M059J (cell line): Measurements from ENCODE around the gene CCDC136. TPM values are rescaled to one million over a fixed set of nuclear protein-coding genes. Genes with fewer than 3 reads are reported as not detected.

Experiments used
- DNase-seq: peaks from one replicate; pipeline ENCODE4 v3.0.0-alpha.2; 2012; ENCODE audit warnings: low read depth
- total RNA-seq: library from RNA; depleted of rRNA; stranded (reverse); fragments of >200 nt; shearing (Covaris generic); gene quantifications from 2 replicates; pipeline ENCODE4 v1.2.3, GENCODE V29; 2014; rRNA removed

CCDC136 gene
- 0.74 and 5.7 TPM in 2 replicates for total RNA-seq

DNA sequence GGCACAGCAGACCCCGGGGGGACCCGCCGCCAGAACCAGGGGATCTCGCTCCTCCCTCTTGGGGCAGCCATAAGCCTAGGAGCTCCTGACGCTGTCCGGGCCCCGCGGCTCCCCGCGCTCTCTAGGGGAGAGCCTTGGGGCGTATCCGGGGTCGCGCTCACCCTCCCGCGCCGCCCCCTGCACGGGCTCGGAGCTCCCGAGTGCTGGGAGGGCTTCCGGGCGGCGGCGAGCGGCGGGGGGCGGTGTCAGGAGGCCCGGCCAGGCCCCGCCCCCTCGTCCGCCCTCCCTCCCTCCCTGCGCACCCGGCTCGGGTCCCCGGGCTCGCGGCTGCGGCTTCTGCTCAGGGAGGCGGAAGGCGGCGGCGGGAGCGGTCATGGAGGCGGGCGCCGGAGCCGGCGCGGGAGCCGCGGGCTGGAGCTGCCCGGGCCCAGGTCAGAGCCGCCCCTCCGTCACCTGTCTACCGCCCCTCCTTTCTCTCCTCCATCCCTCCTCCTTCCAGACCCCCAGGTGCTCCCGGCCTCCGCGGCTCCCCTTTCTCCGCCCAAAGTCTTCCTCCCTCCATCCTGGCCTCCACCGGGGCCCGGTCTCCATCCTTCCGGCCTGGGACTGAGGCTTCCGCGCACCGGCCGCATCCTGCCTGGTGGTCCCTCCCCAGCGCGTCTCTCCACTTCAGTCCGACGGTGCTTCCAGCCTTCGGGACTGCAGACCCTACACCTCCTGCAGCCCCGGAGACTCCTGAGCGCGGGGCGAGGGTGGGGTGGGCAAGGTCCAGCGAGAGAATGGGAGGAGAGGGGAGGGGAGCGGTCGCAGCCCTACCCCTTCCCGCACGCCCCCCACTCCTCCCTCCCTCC is at the start of gene CCDC136:
CCDC136 (plus strand) TSS at position 848 of the 851 bp plus-strand sequence. CDS start 444 bp downstream, outside the sequence.
- DNase-seq = peak; percentile 62

DNA sequence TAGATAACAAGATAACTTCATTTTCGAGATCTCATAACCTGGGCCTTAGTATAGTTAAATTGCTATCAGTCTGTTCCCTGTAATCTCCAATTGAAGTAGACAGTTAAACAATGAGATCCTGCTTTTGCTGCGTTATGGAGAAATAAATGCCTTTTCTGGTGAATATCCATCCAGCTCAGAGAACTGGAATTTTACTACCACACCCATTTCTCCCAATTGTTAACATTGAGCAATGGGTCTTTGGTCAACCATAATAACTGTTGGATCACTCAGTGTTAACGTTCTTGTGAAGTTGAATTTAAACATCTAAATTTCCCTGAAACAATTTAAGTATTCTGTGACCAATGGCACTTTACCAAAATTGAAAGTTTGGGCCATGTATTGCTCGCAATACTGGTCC is 49.6 kb upstream of the CCDC136 start:
- DNase-seq = peak; percentile 70

DNA sequence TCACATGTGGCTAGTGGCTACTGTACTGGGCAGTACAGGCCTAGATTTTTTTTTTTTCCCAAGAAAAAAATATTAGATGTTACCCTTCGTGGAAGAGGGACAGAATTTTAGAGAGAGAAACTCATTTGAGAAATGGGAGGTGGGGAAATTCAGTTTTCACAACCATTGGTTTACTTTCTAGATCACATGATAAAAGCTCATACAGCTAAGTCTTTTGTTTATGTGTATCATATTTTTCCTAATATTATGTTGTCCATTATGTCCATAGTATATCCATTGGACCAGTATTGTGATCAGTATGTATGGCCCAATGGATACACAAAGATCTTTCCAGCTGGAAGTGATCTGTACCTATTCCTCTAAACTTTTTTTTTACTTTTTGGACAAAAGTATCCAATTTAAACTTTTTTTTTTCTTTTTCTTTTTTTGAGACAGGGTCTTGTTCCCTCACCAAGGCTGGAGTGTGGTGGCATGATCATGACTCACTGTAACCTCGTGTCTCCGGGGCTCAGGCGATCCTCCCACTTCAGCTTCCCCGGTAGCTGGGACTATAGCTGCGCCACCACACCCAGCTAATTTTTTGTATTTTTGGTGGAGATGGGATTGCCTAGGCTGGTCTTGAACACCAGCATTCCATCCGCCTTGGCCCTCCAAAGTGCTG is 48.5 kb upstream of the CCDC136 start:
- DNase-seq = no peak

DNA sequence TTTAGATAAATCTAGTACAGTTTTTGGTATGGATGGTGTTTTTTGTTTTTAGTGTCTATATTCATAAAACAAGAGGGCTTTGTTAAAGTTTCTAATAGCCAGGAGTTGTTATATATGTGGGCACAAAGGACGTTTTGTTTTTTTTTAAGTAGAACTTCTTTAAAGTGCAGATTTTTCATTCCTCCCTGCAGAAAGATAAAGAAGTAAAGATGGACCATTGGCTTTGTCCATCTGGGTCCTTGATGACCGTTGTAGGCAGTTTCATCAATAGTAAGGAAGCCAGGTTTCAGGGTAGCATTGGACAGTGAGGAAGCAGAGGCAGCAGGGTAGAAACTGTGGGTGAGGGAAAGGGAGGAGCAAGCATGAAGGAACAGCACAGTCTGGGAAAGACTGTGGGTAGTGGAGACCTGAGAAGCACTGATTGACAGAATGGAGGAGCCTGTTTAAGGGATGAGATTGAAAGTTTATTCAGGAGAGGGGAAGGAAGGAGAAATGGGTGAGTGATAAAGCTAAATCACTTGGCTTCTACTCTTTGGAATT is 47.3 kb upstream of the CCDC136 start:
- no peak for DNase-seq

DNA sequence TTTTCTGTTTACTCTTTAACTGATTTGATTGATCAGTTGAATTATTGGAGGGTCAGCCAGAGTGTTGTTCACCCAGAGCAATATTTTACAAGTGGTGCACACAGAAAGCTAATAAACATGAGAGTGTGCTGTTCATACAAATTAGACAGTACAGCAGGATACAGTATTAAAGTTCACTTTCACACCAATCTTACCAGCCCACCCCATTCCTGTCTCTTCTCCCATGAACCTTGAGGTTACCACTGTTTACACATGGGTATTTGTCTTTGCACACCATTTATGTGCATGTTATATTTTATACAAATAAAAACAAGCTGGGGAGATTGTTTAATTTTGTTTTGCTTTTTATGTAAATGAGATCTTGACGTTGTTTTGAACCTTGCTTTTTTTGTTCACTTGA is 46.1 kb upstream of the CCDC136 start:
- no peak for DNase-seq

DNA sequence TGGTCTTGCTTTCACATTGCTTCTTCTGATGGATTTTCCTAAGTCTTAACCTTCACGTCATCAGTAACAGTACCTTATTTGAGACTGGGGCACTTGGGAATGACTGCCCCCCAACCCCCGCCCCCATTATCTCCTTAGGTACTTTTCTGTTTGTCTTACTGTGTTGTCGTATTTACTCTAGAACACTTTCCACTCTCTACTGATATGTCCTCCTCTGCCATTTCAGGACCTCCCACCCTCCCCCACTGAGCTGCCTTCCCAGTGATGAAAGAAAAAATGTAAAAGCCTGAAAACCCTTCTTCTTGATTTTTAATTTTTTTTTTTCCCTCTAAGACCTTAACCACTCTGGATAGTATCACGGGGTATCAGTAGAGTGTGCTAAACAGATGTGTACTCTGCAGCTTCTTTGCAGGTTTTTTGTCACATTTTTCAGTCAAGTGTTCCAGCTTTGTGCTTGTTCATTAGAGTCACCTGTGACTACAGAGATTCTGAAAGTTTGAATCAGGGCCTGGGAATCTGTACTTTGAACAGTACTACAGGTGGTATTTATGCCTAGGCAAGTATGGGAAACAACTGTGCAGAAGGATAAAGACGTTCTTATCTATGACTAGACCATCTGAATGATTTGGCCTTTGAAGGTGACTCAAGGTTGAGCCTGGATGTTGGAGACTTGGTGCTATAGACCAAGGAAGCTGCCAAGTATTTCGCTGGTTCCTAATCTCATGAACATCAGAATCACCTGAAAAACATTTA is 44.3 kb upstream of the CCDC136 start:
- DNase-seq = no peak

DNA sequence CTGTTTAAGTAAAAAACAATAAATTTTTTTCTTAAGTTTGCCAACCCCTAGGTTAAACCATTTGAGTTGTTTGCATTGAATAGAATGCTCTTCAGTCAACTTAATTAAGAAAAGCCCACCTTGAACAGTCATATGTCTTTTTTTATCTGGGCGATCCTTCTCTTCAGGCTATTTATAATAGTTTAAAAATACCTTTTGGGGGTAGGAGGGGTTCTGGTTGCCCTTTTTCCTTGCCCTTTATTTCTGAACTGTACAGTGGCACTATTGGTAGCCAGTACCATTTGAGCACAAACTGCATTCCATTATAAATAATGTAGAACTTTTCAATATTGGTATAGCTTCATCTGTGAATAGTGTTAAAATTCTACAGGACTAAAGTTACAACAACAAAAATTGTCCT is 39.5 kb upstream of the CCDC136 start:
- no peak for DNase-seq

DNA sequence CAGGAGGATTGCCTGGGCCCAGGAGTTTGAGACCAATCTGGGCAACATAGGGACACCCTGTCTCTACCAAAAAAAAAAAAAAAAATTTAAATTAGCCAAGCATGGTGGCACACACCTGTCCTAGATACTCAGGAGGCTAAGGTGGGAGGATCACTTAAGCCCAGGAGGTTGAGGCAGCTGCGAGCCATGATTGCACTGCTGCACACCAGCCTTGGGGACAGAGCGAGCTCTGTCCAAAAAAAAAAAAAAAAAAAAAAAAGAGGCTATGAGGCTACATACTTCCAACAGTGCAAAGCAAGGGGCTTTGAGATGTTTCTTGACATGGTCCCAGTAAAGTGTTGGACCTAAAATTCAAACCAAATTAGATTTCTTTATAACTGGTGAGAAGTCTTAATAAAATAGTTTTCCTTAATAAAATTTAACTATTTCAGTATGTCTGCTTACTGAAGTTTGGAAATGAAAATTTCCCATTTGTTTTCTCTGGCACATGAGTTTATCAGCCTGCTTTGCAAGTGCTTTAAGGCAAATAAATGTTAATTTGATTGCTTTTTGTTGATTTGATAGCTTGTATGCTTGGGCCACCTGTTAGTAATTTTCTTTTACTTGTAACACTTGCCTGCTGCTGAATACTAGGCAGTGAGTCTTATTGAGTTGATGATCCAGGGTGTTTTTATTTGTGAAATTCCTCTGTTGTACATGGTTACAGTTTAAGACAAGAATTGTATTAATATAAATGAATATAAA is 36.5 kb upstream of the CCDC136 start:
- no peak for DNase-seq

DNA sequence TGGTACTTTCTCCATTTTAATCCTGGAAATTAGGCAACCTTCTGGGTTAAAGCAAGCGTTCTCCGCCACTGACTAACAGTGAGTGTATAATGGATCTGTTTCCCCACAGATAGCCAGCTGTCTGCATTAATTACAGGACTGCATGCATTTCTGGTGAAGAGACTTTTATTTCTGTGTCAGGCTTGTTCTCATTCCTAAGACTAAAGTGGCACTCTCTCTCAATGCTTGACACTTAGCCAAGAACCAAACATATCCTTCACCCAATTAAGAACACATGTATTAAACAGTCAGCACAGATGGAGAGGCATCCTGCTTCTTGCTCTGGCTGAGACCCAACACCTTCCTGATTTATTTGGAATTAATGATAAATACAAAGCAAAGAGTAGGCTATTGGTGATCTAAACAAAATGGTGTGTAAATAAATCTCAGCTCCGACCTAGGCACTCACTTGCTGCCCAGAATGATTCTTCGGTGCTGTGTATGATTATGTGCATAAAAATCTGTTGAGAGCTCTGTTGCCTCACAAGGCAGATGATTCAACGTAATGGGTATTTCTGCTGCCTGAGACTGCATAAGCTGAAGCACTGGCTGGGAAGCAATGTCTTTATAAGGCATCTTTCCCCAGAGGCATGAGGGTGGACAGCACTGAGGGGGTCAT is 35.8 kb upstream of the CCDC136 start:
- DNase-seq = no peak

DNA sequence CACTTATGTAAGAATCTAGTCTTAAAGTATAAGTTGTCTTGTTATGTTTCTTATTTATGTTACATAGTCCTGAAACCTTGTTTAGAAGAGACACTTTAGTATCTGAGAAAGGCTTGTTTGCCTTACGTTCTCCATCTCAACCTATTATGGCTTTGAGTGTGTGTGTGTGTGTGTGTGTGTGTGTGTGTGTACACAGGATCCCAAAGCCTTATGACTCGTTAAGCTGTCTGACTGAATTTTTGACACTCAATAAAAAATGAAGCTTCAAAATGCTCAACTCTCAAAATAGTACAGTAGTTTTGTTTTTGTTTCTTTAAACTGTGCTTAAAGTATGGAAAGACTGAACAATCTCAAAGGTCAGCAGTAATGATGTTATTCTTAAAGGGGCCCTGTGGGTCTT is 34.6 kb upstream of the CCDC136 start:
- DNase-seq = no peak

DNA sequence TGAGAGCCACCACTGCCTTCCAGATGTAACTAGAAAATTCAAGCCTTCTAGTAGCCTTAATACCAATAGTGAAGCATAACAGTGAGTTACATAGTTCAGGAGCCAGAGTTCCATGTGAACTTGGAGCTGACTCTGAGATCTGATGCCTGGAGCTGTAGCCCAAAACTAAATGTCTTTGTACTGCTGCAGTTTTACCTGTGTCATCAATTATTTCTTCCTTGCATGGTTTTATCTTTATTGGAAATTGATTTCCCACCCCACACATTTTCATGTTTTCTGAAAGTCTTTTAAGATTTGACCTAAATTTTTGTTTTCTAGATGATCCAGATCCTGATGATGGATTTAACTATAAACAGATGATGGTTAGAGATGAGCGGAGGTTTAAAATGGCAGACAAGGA is 33.2 kb upstream of the CCDC136 start:
- no peak for DNase-seq

DNA sequence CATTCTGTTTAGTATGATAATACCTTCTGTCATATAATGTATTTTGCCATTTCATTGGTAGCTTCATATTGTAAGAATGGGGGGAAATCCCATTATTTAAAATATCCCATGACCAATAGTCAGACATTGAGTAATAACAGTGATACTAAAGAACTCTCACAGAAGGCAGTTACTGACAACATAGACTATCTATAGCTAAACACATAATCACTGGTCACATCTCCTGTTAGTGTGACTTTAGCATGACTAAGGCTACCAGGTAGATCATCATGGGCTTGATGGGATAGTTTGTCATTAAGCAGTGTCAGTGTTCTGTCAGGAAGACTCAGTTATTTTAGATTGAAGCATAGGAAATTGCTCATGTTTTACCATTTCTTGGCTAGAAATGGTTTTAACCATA is 32.5 kb upstream of the CCDC136 start:
- no peak for DNase-seq

DNA sequence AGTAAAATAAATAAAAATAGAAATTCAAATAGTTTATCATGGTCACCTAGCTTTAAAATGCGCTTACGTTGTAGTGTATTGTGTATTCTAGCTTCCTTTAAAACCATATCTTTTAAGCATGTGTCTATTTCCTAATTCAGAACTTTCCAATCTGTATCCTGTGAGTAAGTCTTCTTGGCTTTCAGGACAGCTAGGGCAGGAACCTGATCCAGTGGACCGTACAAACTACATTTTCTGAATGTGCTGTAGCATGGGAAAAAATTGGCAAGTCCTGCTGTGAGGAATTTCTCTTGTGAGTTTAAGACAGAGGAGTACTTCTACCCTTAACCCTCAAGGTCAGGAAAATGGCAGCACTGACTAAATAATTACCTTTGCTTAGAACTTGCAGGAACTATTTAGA is 28.2 kb upstream of the CCDC136 start:
- no peak for DNase-seq

DNA sequence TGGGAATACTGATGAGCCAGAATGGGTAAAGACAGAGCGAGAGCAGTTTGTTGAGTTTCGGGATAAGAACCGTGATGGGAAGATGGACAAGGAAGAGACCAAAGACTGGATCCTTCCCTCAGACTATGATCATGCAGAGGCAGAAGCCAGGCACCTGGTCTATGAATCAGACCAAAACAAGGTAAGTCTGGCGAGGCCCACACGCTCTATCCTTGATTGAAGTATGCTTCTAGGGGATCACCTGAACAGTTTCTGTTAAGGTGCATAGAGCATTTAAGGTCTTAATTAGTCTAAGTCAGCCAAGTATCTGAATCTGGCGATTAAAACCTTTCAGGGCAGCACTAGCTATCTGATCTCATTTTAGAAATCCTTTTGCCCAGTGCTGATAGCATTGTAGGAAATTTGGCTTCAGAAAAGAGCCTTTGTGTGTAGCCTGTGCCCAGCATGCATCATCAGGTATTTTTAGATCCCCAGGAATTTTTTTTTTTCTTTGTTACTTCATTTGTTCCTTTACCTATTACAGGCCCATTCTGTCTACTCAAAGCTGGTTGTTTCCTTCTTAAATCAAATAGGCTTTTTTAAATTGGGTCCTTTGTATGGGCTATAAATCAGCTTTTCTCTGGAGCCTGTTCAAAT is 24.2 kb upstream of the CCDC136 start:
- no peak for DNase-seq

DNA sequence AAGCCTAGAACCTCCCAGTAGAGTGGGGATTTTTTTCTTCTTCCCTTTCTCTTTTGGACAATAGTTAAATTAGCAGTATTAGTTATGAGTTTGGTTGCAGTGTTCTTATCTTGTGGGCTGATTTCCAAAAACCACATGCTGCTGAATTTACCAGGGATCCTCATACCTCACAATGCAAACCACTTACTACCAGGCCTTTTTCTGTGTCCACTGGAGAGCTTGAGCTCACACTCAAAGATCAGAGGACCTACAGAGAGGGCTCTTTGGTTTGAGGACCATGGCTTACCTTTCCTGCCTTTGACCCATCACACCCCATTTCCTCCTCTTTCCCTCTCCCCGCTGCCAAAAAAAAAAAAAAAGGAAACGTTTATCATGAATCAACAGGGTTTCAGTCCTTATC is 21.5 kb upstream of the CCDC136 start:
- no peak for DNase-seq

DNA sequence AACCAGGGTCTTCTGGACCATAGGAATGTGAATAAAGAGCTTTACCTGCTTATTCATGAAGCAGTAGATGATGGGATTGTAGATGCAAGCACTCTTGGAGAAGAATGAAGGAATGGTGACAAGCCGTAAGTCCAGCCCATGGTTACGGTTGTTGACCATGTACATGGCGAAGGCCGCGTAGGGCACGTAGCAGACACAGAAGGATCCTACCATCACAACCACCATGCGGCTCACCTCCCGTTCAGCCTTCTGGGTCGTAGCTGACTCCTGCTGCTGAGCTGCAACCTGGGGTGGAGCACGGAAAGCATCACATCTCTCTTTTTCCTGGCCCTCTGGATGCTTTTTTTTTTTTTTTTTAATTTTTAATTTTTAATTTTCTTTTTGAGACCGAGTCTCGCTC is 18.2 kb upstream of the CCDC136 start:
- no peak for DNase-seq

DNA sequence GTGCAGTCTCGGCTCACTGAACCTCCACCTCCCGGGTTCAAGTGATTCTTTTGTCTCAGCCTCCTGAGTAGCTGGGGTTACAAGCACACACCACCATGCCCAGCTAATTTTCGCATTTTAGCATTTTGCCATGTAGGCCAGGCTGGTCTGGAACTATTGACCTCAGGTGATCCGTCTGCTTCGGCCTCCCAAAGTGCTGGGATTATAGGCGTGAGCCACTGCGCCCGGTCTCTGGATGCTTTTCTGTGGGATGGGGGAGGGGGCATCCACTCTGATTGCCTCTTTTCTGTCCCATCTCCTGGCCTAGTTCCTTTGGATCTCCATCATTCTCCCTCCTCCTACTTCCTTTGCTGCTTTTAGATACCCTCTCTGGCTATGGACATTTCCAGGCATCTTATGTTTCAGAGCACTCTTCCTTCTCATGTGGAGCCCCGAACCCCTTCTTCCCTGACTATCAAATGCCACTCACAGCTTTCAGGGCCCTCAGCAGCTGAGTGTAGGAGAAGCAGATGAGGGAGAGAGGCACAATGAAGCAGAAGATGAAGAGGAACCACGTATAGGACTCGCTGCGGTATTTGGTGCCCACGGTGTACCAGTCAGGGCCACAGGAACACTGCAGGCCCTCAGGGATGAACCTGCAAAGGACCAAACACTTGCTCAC is 17.6 kb upstream of the CCDC136 start:
- no peak for DNase-seq

DNA sequence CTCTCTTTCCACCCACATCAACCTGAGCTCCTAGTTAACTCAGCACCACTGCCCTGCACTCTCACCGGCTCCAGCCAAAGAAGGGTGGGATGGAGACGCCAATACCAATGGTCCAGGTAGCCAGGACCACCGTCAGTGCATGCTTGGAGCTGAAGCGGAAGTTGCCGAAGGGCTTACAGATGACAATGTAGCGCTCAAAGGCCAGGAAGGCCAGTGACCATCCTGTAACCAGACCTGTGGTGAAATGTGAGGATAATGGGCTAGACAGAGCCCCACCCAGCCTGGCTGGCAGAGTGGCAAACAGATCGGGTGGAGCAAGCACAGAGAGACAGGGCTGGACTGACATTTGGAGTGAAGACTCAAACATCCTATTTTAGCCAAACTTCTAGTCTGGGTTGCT is 16.8 kb upstream of the CCDC136 start:
- no peak for DNase-seq

DNA sequence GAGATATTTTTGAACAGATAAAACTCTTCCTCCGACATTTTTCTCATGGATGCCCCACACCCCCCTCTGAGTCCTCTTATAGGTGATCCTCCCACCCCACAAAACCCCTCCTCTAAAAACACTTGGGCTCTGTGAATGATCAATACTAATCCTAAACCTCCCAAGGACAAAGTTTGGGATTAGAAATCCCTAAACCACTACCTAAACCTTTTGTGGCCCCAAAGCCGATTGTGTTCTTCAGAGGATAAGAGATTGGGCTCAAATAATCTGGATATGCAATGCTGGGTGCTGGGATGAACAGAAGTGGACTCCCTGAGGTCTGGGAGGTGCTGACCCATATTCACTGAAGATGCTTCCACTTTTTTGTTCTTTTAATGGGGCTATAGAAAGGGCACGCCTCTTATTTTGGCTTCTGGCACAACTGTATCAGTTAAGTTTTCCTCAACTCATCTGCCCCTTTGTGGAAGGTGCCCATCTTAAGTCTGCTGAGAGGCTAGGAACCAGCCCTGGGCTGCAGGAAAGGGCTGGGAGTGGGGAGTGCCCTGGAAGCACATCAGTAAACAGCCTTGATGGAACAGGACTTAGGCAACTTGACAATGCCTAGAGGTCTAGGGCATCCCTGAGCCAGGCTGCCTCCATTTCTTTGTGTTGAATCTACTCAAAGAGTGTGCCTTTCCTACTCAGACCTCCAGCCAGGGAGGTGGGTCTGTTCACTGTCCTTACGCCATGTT is 15.9 kb upstream of the CCDC136 start, which contains the start of gene OPN1SW:
OPN1SW (minus strand) TSS at position 51 of the 731 bp plus-strand sequence; CDS start at position 38, 13 bp downstream.
- DNase-seq = no peak
